GM18907 (cell line): ENCODE data around the gene XPOT.

ENCODE experiments used
- ATAC-seq: cut with Tn5 transposase; IDR thresholded peaks from one replicate; pipeline ENCODE4 v1.9.1; 2021; ENCODE audit warnings: mild to moderate bottlenecking, moderate library complexity; ENCODE audit not compliant: unreplicated experiment

XPOT gene

GRCh38 chr12:64466178-64466577, 62.0 kb downstream of the XPOT start:
- ATAC-seq: no peak

DNA sequence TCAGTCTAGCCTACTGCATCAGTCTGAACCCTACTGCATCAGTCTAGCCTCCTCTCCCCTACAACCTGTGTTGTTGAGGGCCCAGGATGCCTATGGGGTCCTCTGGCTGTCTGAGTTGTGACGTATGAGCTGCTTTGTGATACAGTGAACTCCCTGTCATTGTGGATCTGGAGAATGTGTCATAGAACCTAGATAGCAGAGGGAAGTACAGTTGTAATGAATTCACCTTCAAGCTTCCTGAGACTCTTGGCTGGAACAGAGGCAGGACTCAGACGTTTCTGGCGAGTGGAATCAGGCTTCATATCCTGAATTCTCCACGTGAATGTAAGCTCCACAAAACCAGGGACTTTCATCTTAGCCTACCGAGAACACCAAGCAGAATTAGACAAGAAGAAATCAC, 64.8 kb downstream of the XPOT start:
- no peak for ATAC-seq

- no peak for ATAC-seq
Observed at GRCh38 chr12:64469455-64470142, 65.4 kb downstream of the XPOT start.

DNA sequence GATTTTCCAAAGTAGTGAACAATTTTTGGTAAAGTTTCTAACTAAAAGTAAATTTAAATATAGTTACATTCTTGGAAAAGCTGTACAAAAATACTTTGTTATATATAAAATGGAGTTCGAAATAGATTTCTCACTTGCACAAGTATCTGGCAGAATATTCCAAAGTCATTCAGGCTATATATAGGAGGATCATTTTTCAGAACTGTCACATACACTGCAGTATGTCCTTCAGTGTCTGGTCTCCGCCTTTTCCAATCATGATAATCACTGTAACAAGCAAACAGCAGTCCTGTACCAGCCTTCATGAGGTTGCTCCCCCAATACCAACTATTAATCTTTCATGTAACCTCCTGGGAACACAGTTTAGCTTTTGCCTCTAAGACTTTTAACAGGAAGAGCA, 66.3 kb downstream of the XPOT start:
- ATAC-seq: no peak

GRCh38 chr12:64473176-64473575, 69.0 kb downstream of the XPOT start:
- no peak for ATAC-seq

DNA sequence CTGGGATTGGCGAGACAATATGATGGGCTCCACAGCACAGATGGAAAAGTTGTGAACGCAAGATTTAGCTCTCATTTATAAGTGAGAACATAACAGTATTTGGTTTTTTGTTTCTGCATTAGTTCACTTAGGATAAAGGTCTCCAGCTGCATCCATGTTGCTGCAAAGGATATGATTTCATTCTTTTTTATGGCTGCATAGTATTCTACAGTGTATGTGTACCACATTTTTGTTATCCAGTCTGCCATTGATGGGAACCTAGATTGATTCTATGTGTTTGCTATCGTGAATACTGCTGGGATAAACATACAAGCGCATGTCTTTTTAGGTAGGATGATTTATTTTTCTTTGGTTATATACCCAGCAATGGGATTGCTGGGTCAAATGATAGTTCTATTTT, 71.3 kb downstream of the XPOT start:
- ATAC-seq: no peak

DNA sequence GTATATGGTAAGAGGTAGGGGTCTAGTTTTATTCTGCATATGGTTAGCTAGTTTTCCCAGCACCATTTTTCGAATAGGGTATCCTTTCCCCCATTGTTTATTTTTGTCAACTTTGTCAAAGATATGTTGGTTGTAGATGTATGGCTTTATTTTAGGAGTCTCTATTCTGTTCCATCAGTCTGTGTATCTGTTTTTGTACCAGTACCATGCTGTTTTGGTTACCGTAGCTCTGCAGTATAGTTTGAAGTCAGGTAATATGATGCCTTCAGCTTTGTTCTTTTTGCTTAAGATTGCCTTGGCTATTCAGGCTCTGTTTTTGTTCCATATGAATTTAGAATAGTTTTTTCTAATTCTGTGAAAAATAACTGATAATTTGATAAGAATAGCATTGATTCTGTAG, 72.7 kb downstream of the XPOT start:
- ATAC-seq: no peak

- no peak for ATAC-seq
Observed at GRCh38 chr12:64478661-64479060, 74.5 kb downstream of the XPOT start.

- ATAC-seq: no peak
Observed at GRCh38 chr12:64480148-64480547, 76.0 kb downstream of the XPOT start.

DNA sequence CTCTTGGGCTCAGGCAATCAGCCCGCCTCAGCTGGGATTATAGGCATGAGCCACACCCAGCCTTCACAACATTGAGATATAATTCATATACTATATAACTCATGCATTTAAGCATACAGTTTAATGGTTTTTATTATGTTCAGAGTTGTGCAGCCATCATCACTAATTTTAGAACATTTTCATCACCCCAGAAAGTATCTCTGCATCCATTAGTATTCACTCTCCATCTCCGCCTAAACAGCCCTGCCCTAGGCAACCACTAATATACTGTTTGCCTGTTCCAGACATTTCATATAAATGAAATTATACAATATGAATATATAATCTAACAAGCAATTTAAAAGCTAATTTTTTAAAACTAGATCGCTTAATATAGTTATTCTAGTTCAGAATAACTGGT, 82.5 kb downstream of the XPOT start:
- no peak for ATAC-seq

DNA sequence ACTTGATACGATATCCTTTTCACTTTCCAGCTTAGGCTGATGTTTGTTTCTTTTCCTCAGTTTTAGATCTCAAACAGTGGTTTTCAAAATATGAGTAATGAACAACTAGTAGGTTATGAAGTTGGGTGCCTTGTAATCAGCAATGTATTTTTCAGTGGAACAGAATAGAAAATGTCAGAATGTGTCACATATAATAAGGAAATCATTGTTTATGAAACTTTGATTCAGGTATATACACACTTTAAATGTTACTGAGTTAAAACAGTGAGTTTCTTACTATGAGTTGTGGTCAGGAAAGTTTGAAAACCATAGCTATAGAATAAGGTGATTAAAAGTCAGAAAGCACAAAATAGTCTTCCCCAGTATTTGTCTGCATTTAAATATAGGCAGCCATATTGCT, 87.5 kb downstream of the XPOT start:
- ATAC-seq: no peak

- ATAC-seq: no peak
Observed at GRCh38 chr12:64493513-64493912, 89.3 kb downstream of the XPOT start.

GRCh38 chr12:64494998-64495729, 91.0 kb downstream of the XPOT start:
- ATAC-seq: no peak

DNA sequence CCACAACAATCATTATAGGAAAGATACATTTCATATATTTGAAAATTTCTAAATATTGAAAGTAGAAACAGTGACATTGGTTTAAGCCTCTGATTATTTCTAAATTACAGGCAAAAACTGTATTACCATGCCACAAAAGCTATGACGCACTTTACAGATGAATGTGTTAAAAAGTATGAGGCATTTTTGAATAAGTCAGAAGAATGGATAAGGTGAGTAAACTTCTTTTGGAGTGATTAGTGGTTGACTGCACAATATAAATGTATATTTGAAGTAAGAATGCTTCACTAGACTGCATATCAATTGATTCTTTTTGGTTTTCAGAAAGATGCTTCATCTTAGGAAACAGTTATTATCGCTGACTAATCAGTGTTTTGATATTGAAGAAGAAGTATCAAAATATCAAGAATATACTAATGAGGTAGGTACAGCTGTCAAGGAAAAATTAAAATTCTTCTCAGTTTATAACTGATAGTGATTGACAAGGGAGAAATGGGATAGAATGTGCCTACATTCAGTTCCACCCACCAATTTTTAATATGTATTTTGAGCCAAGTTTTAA, 92.7 kb downstream of the XPOT start:
- no peak for ATAC-seq

DNA sequence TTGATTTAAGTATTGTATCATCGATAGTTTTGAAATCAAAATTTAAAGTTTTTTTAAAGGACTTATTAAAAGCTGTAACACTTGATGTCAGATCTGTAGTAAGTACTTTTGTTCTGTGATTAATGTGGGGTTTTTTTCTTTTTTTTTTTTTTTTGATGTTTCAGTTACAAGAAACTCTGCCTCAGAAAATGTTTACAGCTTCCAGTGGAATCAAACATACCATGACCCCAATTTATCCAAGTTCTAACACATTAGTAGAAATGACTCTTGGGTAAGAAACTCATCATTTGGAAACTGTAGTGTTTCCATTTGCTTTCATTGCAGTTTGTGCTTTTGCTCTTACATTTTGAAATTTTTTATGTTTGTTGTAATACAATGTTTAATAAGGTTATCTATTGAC, 93.3 kb downstream of the XPOT start:
- no peak for ATAC-seq

GRCh38 chr12:64497903-64498302, 93.7 kb downstream of the XPOT start:
- ATAC-seq: no peak

DNA sequence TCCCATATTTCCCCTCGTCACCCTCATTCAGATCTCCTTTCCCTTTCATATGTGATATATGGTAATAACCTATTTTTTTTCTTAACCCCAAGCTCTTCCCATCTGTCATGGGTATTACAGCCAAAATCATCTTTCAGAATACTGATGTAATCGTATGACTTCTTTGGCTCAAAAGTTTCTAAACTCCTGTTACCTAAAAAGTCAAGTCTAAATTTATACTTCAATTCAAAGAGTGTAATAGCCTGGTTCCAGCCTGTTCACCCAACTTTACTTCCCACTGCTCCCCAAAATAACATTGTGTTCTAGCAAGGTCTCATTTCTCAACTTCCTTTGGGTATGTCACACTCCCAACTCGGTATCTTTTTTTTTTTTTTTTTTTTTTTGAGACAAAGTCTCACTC, 96.2 kb downstream of the XPOT start:
- ATAC-seq: no peak
